Kidney capillary endothelial cell (primary cell): Measurements from ENCODE around the gene RRAGC.
"Not testable (repeated sequence)": the region's sequence is repeated elsewhere in the genome, so short reads cannot be mapped to it uniquely, and the experiment has no call there.

Source experiments
- DNase-seq: peaks from one replicate; pipeline ENCODE4 v3.0.0-alpha.2; 2018; ENCODE audit warnings: low spot score

The RRAGC gene

DNA sequence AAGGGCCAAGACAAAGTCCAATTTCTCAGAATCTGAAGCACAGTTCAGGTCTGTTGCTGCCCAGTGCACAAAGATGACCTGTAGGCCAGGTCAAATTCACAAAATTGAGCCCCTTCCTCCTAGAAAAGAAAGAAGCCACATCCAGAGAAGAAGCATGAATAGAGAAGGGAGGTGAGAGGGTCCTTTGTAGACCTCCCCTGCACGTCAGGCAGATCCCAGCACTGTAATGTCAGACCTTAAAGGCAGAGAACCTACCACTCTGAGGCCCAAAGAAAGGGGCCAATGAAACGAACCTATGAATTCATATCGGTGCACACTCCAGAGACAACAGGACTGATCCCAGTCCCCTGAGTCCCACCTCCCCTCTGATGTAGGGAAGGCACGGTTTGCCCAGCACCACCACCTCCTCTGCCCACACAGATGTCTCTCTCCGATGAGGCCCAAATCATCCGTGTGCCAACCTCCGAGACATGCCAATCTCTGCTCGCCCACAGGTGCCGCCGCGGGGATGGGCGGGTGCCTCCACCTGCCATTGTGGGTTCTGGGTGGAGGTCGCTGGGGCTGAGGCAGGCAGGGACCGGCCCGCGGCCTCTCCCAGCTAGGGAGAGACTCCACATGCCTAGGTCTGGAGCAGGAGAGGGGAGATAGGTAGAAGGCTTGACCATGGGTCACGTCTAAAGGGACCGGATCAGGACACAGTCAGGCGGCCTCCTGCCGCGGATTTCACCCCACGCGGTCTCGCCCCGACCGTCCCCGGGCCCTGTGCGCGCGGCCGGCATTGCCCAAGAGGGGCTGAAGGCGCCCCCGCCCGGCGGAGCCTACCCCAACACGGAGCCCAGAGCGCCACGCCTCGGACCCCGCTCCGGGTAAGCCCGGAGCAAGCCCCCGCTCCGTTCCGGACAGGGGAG, 42.1 kb downstream of the RRAGC start:
- no peak for DNase-seq

DNA sequence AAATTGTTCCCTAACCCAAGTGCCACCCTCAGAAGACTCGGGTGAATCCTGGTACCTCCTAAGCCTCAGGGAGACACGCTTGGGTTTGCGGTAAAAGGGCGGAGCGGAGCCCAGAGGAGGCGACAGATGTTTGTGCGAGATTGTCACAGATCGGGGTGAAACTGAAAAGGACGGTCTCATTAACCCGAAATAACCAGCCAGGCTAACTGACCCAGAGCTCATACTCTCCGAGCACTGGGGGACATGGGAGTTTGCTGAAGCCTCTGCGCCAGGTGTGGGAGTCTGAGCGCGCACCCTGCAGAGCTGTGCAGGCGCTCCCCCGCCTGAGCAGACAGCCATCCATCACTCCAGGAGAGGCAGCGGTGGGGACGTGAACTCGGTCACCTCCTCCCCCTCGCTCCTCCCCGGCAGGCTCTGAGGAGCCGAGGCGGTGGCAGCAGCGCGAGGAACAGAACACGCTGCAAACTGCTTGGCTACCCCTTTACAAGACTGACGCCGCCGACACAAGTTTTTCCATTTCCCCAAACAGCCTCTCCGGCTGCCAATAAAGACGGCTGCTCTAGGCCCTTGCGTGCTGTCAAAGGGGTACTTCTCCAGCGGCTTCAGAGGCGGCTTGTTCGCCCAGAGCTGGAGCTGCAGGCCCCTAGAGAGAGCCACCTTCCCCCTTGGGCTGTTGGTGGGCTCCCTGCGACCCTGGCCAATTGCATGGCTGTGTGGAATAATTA, 43.5 kb downstream of the RRAGC start:
- no peak for DNase-seq

DNA sequence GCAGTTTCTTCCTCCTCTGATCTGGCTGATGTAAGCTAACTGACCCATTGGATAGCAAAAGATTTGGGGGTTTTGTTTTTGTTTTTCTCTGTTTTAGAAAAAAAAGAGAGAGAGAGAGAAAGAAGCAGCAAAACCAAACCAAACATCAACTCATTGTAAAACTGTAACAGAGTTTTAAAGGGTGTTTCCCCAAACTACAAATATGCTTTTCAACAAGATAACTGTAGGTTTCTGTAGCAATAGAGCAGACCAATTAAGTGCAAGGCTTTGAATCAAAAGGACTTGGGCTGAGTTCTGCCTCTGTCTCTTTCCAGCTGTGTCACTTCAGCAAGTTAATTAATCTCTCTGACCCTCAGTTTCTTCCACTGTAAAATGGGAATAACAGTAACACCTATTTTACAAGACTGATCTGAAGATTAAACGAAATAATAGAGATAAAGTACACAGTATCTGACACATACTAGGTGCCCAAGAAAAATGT, 44.5 kb downstream of the RRAGC start:
- no peak for DNase-seq

DNA sequence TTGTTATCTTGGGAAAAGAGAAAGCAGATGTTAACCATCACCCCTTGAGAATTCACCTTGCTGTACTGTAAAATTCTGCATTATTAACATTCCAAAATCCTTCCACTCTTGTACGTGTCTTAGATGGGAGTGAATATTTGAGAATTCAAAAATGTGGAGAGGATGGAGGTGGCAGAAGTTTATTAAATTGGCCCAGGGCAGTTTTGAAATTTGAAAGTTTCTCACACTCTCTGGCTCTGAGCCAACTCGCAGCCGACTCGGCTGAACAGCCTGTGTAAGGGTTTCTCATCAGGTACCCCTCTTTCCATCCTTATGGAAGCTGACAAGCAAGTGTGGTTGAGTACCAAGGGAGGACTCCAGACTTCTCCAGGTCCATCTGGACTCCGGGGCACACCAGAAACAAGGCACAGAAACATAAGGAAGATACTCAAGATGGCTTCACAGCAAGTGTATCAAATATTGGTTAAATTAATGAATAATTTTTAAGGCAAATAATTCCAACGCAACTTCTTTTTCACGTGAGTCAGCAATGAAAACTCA, 45.1 kb downstream of the RRAGC start:
- DNase-seq: no peak

GRCh38 chr1:38812981-38813380, 46.6 kb downstream of the RRAGC start:
- DNase-seq: no peak

DNA sequence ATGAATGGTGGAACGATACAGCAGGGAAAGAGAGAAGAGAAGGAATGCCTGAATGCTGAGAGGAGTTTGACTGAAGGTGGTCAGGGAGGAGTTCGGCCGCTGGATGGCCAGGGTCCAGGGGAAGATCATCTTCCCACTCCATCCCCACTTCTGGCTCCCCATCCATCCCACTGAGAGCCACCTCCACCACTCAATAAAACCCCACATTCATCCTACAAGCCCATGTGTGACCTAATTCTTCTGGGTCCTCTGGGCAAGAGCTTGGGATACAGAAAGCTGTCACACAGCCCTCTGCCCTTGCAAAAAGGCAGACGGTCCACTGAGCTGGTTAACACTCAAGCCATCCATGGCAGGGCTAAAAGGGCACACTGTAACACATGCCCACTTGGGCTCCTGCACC, 48.1 kb downstream of the RRAGC start:
- DNase-seq: not testable (repeated sequence)

- DNase-seq: no peak
Observed at GRCh38 chr1:38806090-38806489, 53.5 kb downstream of the RRAGC start.

GRCh38 chr1:38805036-38805435, 54.5 kb downstream of the RRAGC start:
- no peak for DNase-seq

DNA sequence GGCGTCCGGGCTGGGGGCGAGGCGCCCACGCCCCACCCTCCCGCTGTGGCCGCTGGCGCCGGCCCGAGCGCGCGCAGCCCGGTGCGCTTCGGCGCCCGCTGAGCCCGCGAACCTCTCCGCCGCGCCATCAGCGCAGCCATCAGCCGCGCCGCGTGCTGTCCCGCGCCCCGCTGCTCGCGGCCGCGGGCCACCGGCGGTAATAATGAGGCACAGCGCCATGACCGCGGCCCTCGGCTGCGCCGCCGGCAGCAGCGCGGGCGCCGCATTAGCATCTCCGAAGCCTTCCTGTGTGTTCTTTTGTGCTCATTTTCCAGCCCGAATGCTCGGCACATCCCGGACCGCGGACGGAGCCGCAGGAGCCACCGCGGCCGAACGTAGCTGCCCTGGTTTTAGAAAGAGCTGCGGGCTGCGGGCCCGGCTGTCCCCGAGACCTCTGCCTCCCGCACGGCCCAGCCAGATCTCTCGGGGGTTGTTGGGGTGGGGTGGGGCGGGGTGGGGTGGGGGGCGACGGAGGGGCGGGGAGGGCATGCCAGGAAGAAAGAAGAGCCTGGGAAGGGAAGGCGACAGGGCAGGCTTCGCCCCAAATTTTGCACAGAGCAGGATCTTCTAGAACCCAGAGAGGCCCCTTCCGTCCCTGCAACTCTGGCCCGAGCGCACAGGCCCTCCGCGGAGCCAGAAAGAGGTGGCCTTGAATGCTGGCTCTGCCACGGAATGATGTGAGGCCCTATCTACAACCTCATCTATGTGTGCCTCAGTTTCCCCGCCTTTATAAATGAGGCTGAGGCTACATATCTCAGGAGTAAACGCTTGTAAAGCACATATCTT, 55.3 kb downstream of the RRAGC start:
- DNase-seq: no peak

- no peak for DNase-seq
Observed at GRCh38 chr1:38803647-38804046, 55.9 kb downstream of the RRAGC start.

DNA sequence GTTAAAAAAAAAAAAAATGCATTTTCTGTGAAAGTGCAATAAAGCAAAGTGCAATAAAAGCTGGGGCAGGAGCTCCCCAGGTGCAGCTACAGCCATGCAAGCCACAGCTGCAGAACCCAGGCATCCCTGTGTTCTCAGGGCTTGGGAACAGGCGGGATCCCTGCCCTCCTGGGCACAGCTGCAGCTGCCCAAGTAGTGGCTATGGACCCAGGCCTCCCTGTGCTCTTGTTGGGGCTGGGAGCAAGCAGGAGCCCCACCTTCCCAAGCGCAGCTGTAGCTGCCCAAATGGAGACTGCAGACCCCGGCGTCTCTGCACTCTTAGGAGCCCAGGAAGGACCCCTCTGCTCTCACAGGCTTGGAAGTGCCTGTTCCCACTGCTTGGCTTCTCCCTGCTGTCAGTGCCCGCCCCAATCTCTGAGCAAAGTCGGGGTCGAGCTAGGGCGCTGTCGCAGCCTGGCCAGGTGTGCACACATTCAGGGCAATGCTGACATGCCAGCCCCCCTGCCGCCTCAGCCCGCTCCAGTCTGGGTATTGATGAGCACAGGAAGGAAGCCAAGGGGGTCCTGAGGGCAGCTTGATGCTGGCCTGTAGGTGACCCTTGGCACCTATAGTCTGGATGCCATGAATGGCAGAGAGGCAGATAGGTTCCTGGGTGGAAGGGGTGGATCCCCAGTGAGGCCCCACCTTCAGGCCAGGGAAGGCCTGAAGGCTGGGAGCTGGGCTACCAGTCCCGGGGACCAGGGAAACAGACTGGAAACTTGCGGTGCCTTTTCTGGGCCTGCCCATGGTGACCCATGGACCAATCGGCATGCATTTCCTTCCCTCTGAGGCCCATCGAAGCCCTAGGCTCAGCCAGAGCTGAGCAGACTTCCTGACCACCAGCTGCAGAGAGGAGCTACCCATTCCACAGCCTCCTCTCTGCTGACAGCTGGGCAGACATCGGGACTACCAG, 58.6 kb downstream of the RRAGC start:
- no peak for DNase-seq

- DNase-seq: no peak
Observed at GRCh38 chr1:38793299-38793698, 66.3 kb downstream of the RRAGC start.

DNA sequence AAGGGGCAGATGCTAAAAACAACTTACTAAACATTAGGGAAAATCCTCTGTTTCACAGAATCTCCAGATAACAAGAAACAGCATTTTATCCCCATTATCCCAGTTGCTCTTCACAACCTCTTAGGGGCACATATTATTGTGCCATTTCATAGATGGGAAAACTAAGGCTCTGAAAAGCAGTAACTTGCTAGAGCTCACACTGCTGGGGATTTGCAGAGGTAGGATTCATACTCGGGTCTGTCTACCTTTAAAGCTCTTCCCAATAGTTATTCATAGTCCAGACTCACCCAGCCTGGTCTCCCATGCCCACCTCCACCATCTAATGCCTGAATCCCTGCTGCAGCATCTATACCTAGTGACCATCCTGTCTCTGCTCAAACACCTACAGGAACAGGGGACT, 67.7 kb downstream of the RRAGC start:
- DNase-seq: no peak

DNA sequence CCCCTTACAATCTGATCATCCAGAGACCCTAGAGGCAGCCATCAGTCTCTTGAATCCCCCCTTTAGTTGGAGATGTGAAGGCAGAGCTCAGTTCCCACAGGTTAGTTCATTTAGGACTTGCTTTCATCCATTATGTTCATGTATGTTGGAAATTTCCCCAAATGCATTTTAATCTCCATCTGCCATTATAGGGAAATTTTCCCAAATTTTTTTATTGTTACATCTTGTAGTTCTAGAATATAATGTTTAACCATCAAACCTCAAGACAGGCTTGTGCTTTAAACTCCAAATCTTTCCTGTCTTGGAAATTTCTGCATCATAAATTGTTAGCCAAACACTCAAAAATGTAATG, 68.4 kb downstream of the RRAGC start:
- no peak for DNase-seq

DNA sequence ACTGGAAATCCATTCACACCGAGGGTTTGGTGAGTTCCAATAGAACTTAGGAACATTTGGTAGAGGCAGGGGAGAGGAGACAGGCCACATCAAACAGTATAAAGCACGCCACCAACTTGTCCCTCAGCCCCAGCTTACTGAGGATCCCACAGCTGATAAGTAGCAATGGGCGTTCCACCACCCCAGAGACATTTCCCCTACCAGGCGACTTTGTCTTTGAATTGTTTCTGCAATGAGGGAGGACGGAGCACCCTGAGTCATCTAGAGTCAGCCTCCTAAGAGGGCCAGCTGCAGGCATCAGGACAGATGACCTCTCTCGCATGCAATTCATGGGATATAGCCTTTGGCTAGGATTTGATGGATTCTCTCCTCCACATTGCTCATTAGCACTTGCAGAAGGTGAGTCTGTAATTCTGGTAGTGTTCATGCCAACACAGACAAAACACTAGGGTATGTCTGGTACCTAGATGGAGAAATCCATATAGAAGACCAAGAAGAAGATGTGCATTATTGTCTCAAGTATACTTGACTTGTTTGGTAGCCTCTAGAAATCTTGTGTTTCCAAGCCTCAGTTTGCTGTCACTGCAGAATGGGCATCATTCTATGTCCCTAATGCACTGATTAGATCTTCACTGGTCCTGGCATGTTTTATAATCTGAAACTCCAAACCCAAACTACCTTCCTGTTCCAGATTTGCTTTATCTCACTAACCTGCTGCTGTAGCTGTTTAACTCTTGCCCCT, 69.0 kb downstream of the RRAGC start:
- no peak for DNase-seq

- no peak for DNase-seq
Observed at GRCh38 chr1:38789498-38790169, 69.9 kb downstream of the RRAGC start.

GRCh38 chr1:38788341-38789336, 70.9 kb downstream of the RRAGC start:
- no peak for DNase-seq
